HL-60 (cell line): Measurements from ENCODE around the gene CDCA5.

Experiments used
- CTCF ChIP-seq: IDR thresholded peaks from one replicate; pipeline ENCODE4 v1.5.1; 2011; ENCODE audit warnings: low read length, control low read depth, inconsistent platforms; ENCODE audit not compliant: insufficient read depth
- GABPA ChIP-seq: IDR thresholded peaks from 2 replicates; pipeline ENCODE4 v1.6.1; 2012; ENCODE audit warnings: low read depth
- POLR2AphosphoS5 ChIP-seq: IDR thresholded peaks from 2 replicates; pipeline ENCODE4 v1.6.1; 2012; ENCODE audit warnings: low read depth
- REST ChIP-seq: IDR thresholded peaks from 2 replicates; pipeline ENCODE4 v1.6.1; 2012; ENCODE audit warnings: low read depth; ENCODE audit not compliant: insufficient replicate concordance

- TF ChIP-seq CTCF (no peak), POLR2AphosphoS5 (no peak), GABPA (no peak), REST (no peak)
Measured at GRCh38 chr11:65089621-65090020, 5.8 kb upstream of the CDCA5 start.
